GM12878 (cell line): Measurements from ENCODE around the gene CTSC. TPM values are rescaled to one million over a fixed set of nuclear protein-coding genes. Genes with fewer than 3 reads are reported as not detected.

Source experiments
- ATAC-seq: fragments of 200-7000 bp; cut with Tn5 transposase; 3 replicates; pipeline ENCODE4 v1.9.1; 2020; ENCODE audit warnings: mild to moderate bottlenecking, moderate library complexity
- BruUV-seq: library from RNA; stranded (reverse); fragments of 400-500 nt; replicated peaks from 2 replicates; lab custom pipeline; 2021; lab: Mats Ljungman, UMichigan
- CTCF ChIA-PET: fragments of 300-600 bp; sonication (Branson Sonifier 250); formaldehyde crosslinking; extraction: SDS; loops from one replicate; lab custom pipeline; 2021; ENCODE audit warnings: inconsistent platforms; lab: Yijun Ruan, JAX
- POLR2A ChIA-PET: fragments of 350-600 bp; formaldehyde crosslinking; extraction: SDS; loops from one replicate; lab custom pipeline; 2021; ENCODE audit warnings: inconsistent platforms; lab: Charles Lee
- RAD21 ChIA-PET: fragments of 300-600 bp; sonication (Branson Sonifier 250); formaldehyde crosslinking; loops from one replicate; lab custom pipeline; 2023; ENCODE audit warnings: antibody characterized with exemption; ENCODE audit not compliant: unreplicated experiment; lab: Charles Lee
- SMC1A ChIA-PET: fragments of 300-600 bp; sonication (Branson Sonifier 250); formaldehyde crosslinking; loops from one replicate; lab custom pipeline; 2023; ENCODE audit not compliant: unreplicated experiment, uncharacterized antibody; lab: Charles Lee
- DNase-seq: peaks from one replicate; pipeline ENCODE4 v3.0.0-alpha.2; 2011; ENCODE audit warnings: low read depth, low spot score
- FAIRE-seq: peaks from 3 replicates; lab custom pipeline; 2011; peaks lifted over from hg19 to GRCh38; lab: Jason Lieb, UNC
- H2AFZ ChIP-seq: 2 replicates; pipeline ENCODE4 v1.6.0; 2011; ENCODE audit warnings: low read depth, low read length, control low read depth; ENCODE audit not compliant: control insufficient read depth
- H3K27ac ChIP-seq: 2 replicates; pipeline ENCODE4 v1.5.1; 2011; ENCODE audit warnings: control low read depth; ENCODE audit not compliant: control insufficient read depth, insufficient read depth
- H3K27me3 ChIP-seq, 2 experiments: replicated peaks in 1 of 2; 2 replicates each; pipeline versions ENCODE4 v1.6.0 to v1.6.1; 2011; ENCODE audit warnings: low read length in 1 of 2; ENCODE audit not compliant: control insufficient read depth in 2 of 2, insufficient read depth in 2 of 2
- H3K36me3 ChIP-seq, 2 experiments: 2 replicates each; pipeline ENCODE4 v1.5.1; 2011; ENCODE audit warnings: low read length in 1 of 2; ENCODE audit not compliant: control insufficient read depth in 2 of 2, insufficient read depth in 2 of 2
- H3K4me1 ChIP-seq: 2 replicates; pipeline ENCODE4 v1.6.1; 2011; ENCODE audit warnings: mild to moderate bottlenecking, low read length, moderate library complexity, mixed read lengths; ENCODE audit not compliant: control insufficient read depth, insufficient read depth
- H3K4me2 ChIP-seq: 2 replicates; pipeline ENCODE4 v1.6.0; 2011; ENCODE audit warnings: control low read depth; ENCODE audit not compliant: control insufficient read depth, insufficient read depth
- H3K4me3 ChIP-seq: fragments of 200-600 bp; sonication (generic); 2 replicates; pipeline ENCODE4 v1.5.1; 2016
- H3K79me2 ChIP-seq: 2 replicates; pipeline ENCODE4 v1.6.0; 2011; ENCODE audit warnings: low read length; ENCODE audit not compliant: control insufficient read depth, insufficient read depth
- H3K9ac ChIP-seq: 2 replicates; pipeline ENCODE4 v1.8.0; 2011; ENCODE audit warnings: low read length, control low read depth, mixed read lengths; ENCODE audit not compliant: control insufficient read depth, insufficient read depth
- H3K9me3 ChIP-seq: replicated peaks from 3 replicates; pipeline ENCODE4 v1.5.1; 2011; ENCODE audit warnings: mild to moderate bottlenecking, low read length; ENCODE audit not compliant: control insufficient read depth, insufficient read depth
- H4K20me1 ChIP-seq: 2 replicates; pipeline ENCODE4 v1.6.0; 2011; ENCODE audit not compliant: control insufficient read depth, insufficient read depth
- CUX1 ChIP-seq: IDR thresholded peaks from 2 replicates; pipeline ENCODE4 v1.6.1; 2012; ENCODE audit warnings: improper control_type of control experiment, low read depth, low read length; ENCODE audit not compliant: insufficient replicate concordance
- ETV6 ChIP-seq, 2 experiments: fragments of 450-650 bp in 1 of 2; IDR thresholded peaks in 1 of 2; conservative IDR thresholded peaks in 1 of 2; 2 replicates each; pipeline ENCODE4 v1.6.1; 2014; ENCODE audit warnings: antibody characterized with exemption in 1 of 2, borderline replicate concordance in 1 of 2, low read depth in 1 of 2, mild to moderate bottlenecking in 1 of 2, moderate library complexity in 1 of 2
- FOS ChIP-seq: IDR thresholded peaks from 3 replicates; pipeline ENCODE4 v1.6.1; 2011; ENCODE audit warnings: borderline replicate concordance; ENCODE audit not compliant: insufficient read length; ENCODE audit errors: extremely low read depth
- HDAC6 ChIP-seq: fragments of 200-600 bp; sonication (generic); IDR thresholded peaks from one replicate; pipeline ENCODE4 v1.8.0; 2017; ENCODE audit warnings: antibody characterized with exemption; ENCODE audit not compliant: unreplicated experiment
- HDGF ChIP-seq: fragments of 450-650 bp; IDR thresholded peaks from 2 replicates; pipeline ENCODE4 v1.6.1; 2016; ENCODE audit warnings: antibody characterized with exemption
- MTA3 ChIP-seq: IDR thresholded peaks from 2 replicates; pipeline ENCODE4 v1.6.1; 2012; ENCODE audit warnings: low read length, inconsistent platforms, borderline replicate concordance
- SUPT20H ChIP-seq: IDR thresholded peaks from 2 replicates; pipeline ENCODE4 v1.6.1; 2011; ENCODE audit warnings: low read depth, mild to moderate bottlenecking, low read length, moderate library complexity, borderline replicate concordance; ENCODE audit not compliant: control insufficient read depth
- TBL1XR1 ChIP-seq: IDR thresholded peaks from 2 replicates; pipeline ENCODE4 v1.6.1; 2012; ENCODE audit warnings: low read depth, low read length, improper control_type of control experiment
- TCF3 ChIP-seq: IDR thresholded peaks from 2 replicates; pipeline ENCODE4 v1.6.1; 2012; ENCODE audit warnings: low read depth, mild to moderate bottlenecking, low read length, borderline replicate concordance; ENCODE audit not compliant: insufficient read depth
- ZBED1 ChIP-seq: IDR thresholded peaks from 2 replicates; pipeline ENCODE4 v1.6.1; 2016; ENCODE audit warnings: borderline replicate concordance
- ZNF207 ChIP-seq: fragments of 450-650 bp; IDR thresholded peaks from 2 replicates; pipeline ENCODE4 v1.6.1; 2014; ENCODE audit warnings: antibody characterized with exemption, mild to moderate bottlenecking, borderline replicate concordance
- WGBS: methylation state at CpG from one replicate; pipeline ENCODE4 v1.1.6; 2016; ENCODE audit warnings: low lambda C conversion rate; ENCODE audit not compliant: insufficient replicate concordance, insufficient coverage; ENCODE audit errors: missing lambda C conversion rate; 5-methylcytosine and 5-hydroxymethylcytosine counted together
- in situ Hi-C: fragments of 300-500 bp; cut with MboI; formaldehyde crosslinking; loops from 9 replicates; pipeline ENCODE4 v1.14.3; 2018; ENCODE audit warnings: mixed read lengths
- intact Hi-C: fragments of 100-400 bp; cut with micrococcal nuclease; formaldehyde crosslinking; loops from one replicate; pipeline ENCODE4 v1.14.2; 2022; ENCODE audit not compliant: unreplicated experiment
- polyA plus RNA-seq, 11 experiments: library from polyadenylated mRNA; depleted of rRNA in 4 of 11; unstranded in 6 of 11; stranded (reverse) in 5 of 11; fragments of >200 nt; fragmentation: Nextera tagmentation in 4 of 11; fragmentation: Illumina TruSeq in 1 of 11; extraction: Ambion mirVana in 4 of 11; extraction: Trizol in 1 of 11; gene quantifications; 1 replicate in 1 of 11; 2 replicates in 10 of 11; pipeline versions ENCODE4 v1.2.1 to v1.2.3, GENCODE V29; 2011 to 2016; ENCODE audit warnings: inconsistent platforms in 2 of 11, missing spikeins in 2 of 11, low read depth in 1 of 11
- total RNA-seq, 4 experiments: library from RNA; depleted of rRNA in 3 of 4; stranded (reverse); fragments of >200 nt in 3 of 4; fragmentation: Illumina TruSeq in 1 of 4; extraction: Trizol in 1 of 4; gene quantifications; 2 replicates each; pipeline versions ENCODE4 v1.2.1 to v1.2.3, GENCODE V29; 2013 to 2021
- TF ChIP-seq, protein P1 (sequence below): IDR thresholded peaks from 2 replicates; pipeline ENCODE4 v1.6.1; 2012; ENCODE audit warnings: low read depth, low read length, improper control_type of control experiment
- TF ChIP-seq, protein P2 (sequence below): fragments of 450-650 bp; conservative IDR thresholded peaks from 2 replicates; pipeline ENCODE4 v1.6.1; 2017; ENCODE audit warnings: mild to moderate bottlenecking, moderate library complexity

Gene CTSC
- total and polyA plus RNA-seq, 10 of the 15 experiments (the other 5 are each of a cell fraction or from before 2014, with no cell fraction given) = 289 to 1,123 (median 430) TPM

DNA sequence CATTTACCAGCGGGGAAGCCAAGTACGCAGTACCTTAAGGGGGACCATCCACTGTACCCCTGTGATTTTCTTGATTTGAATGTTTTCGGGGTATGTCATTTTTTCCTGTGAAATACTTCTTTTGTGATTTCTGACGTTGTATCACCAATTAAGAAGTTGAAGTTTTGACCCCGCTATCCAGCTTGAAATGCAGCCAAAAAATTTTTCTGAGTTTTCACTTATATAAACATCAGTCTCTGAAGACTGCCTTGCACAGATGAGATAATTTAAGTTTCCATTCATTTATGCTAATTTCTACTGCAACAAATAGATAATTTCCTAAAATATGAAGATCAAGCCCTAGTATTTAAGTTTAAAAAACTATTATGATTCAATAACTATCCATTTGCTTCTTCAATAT, 20.0 kb downstream of the CTSC start:
- Histone ChIP-seq H3K4me3 (no peak overlapping the region), H3K27ac (no peak overlapping the region), H3K4me1 (no peaks in the 10 kb centered on the region), H2AFZ (no peak overlapping the region), H3K4me2 (no peak overlapping the region), H3K36me3 (peaks cover 4 to 11% of the 10 kb centered on the region in 2 experiments), H4K20me1 (no peaks in the 10 kb centered on the region), H3K9ac (no peak overlapping the region), H3K27me3 (no peaks in the 10 kb centered on the region), H3K9me3 (no peaks in the 10 kb centered on the region), H3K79me2 (peaks cover 7% of the 10 kb centered on the region)
- WGBS = over 99% methylated on average over 5 of the region's 5 CpGs
- ChIA-PET RAD21 (no interaction called here), POLR2A (interaction anchor here (0.6 to 0.7 kb wide), 2 partner anchors 9 to 22 kb away, joined by 3 to 4 read pairs; no protein-coding TSS in a partner anchor), SMC1A (interaction anchor here (0.8 to 1.1 kb wide), 2 partner anchors 9 to 11 kb away, joined by 3 to 4 read pairs; no protein-coding TSS in a partner anchor), CTCF (interaction anchor here (0.9 to 1.4 kb wide), 2 partner anchors 9 kb away, joined by 3 to 4 read pairs; no protein-coding TSS in a partner anchor)
- intact Hi-C loops (no loop called here), in situ Hi-C loops (no loop called here)
- TF ChIP-seq, protein P1, sequence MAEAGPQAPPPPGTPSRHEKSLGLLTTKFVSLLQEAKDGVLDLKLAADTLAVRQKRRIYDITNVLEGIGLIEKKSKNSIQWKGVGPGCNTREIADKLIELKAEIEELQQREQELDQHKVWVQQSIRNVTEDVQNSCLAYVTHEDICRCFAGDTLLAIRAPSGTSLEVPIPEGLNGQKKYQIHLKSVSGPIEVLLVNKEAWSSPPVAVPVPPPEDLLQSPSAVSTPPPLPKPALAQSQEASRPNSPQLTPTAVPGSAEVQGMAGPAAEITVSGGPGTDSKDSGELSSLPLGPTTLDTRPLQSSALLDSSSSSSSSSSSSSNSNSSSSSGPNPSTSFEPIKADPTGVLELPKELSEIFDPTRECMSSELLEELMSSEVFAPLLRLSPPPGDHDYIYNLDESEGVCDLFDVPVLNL = no peak
- TF ChIP-seq MTA3 (no peak), HDAC6 (no peak), TCF3 (no peak), ZNF207 (no peak), HDGF (no peak), FOS (no peak), CUX1 (no peak), ZBED1 (no peak), SUPT20H (no peak), ETV6 (conservative IDR thresholded peaks at IDR 0.05 in 1 of 2, IDR thresholded peaks at IDR 0.05 in 1 of 2; ENCODE audit: borderline replicate concordance in 1 of 2, low read depth in 1 of 2) (no peak), TBL1XR1 (no peak)
- TF ChIP-seq, protein P2, sequence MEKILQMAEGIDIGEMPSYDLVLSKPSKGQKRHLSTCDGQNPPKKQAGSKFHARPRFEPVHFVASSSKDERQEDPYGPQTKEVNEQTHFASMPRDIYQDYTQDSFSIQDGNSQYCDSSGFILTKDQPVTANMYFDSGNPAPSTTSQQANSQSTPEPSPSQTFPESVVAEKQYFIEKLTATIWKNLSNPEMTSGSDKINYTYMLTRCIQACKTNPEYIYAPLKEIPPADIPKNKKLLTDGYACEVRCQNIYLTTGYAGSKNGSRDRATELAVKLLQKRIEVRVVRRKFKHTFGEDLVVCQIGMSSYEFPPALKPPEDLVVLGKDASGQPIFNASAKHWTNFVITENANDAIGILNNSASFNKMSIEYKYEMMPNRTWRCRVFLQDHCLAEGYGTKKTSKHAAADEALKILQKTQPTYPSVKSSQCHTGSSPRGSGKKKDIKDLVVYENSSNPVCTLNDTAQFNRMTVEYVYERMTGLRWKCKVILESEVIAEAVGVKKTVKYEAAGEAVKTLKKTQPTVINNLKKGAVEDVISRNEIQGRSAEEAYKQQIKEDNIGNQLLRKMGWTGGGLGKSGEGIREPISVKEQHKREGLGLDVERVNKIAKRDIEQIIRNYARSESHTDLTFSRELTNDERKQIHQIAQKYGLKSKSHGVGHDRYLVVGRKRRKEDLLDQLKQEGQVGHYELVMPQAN = no peak
- BruUV-seq = no TSS peak
- no peak for ATAC-seq
- no peak for FAIRE-seq
- DNase-seq = no peak
